ENCODE measurements around the gene MAP6D1. TPM values are rescaled to one million over a fixed set of nuclear protein-coding genes. Genes with fewer than 3 reads are reported as not detected.
A peak's percentile ranks its signal among the peaks of the same experiment; 100 is the strongest.
"Not testable (repeated sequence)": the region's sequence is repeated elsewhere in the genome, so short reads cannot be mapped to it uniquely, and the experiment has no call there.

Gene MAP6D1
- polyA plus RNA-seq, 3 donors, result 0.86 to 1.6 (median 1.6) TPM

- DNase-seq, result no peak
Measured at GRCh38 chr3:183802989-183803388, 22.4 kb downstream of the MAP6D1 start.

- DNase-seq, result no peak
Measured at GRCh38 chr3:183801601-183802000, 23.8 kb downstream of the MAP6D1 start.

- DNase-seq, result no peak
Measured at GRCh38 chr3:183800243-183800863, 25.0 kb downstream of the MAP6D1 start.

- DNase-seq, result no peak
Measured at GRCh38 chr3:183799461-183799860, 25.9 kb downstream of the MAP6D1 start.

GRCh38 chr3:183797996-183798395, 27.4 kb downstream of the MAP6D1 start:
- DNase-seq, result no peak

- DNase-seq, result no peak
Measured at GRCh38 chr3:183796372-183796771, 29.0 kb downstream of the MAP6D1 start.

GRCh38 chr3:183794452-183794851, 30.9 kb downstream of the MAP6D1 start:
- DNase-seq, result no peak

GRCh38 chr3:183792976-183793375, 32.4 kb downstream of the MAP6D1 start:
- DNase-seq, result no peak

GRCh38 chr3:183790700-183791099, 34.7 kb downstream of the MAP6D1 start:
- no peak for DNase-seq

GRCh38 chr3:183789826-183790225, 35.6 kb downstream of the MAP6D1 start:
- DNase-seq, result no peak

- not testable (repeated sequence) for DNase-seq
Measured at GRCh38 chr3:183784503-183784902, 40.9 kb downstream of the MAP6D1 start.

- no peak for DNase-seq
Measured at GRCh38 chr3:183782576-183783276, 42.7 kb downstream of the MAP6D1 start.

- DNase-seq, result no peak
Measured at GRCh38 chr3:183781246-183781645, 44.1 kb downstream of the MAP6D1 start.

- no peak for DNase-seq
Measured at GRCh38 chr3:183779896-183780465, 45.4 kb downstream of the MAP6D1 start.

GRCh38 chr3:183777016-183777618, 48.3 kb downstream of the MAP6D1 start:
- no peak for DNase-seq

GRCh38 chr3:183776451-183776850, 48.9 kb downstream of the MAP6D1 start:
- DNase-seq, result not testable (repeated sequence)

GRCh38 chr3:183775781-183776180, 49.6 kb downstream of the MAP6D1 start:
- no peak for DNase-seq

- no peak for DNase-seq
Measured at GRCh38 chr3:183774631-183775030, 50.7 kb downstream of the MAP6D1 start.

GRCh38 chr3:183769453-183769852, 55.9 kb downstream of the MAP6D1 start:
- no peak for DNase-seq

- DNase-seq, result no peak
Measured at GRCh38 chr3:183768114-183768513, 57.3 kb downstream of the MAP6D1 start.

- peak; percentile 63 for DNase-seq
Measured at GRCh38 chr3:183766745-183767606, 58.4 kb downstream of the MAP6D1 start.

- no peak for DNase-seq
Measured at GRCh38 chr3:183766107-183766506, 59.3 kb downstream of the MAP6D1 start.
